ENCODE data around the gene CFAP410.

The CFAP410 gene

DNA sequence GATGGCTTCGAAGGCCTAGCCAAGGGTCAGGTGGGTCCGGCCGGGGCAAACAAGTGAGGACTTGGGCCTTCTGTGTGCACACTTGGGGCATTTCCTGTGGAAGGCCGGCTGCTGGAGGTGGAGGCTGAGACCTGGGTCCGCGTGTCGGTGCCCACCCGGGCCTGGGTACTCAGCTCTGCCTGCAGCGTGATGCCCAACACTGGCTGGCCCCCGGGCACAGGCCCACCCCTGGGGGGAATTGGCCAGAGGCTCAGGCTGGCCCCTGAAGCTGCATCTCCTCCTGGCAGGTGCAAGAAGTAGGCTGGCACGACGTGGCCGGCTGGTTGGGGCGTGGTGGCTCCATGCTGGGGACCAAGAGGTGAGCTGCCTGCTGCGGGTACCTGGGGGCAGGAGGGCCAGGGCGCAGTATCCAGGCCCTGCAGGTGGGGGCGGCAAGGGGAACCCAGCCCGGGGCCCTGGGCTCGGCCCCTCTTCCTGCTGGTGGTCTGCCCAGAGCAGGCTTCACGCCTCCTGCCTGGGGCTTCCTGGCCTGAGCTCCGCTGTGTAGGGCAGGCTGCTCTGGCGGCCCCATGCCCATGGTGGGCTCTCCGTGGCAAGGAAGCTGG is 17.2 kb downstream of the CFAP410 start:
- H3K27ac ChIP-seq = no peak overlapping the region
- DNase-seq (ENCODE audit: low read depth, low spot score) = no peak

DNA sequence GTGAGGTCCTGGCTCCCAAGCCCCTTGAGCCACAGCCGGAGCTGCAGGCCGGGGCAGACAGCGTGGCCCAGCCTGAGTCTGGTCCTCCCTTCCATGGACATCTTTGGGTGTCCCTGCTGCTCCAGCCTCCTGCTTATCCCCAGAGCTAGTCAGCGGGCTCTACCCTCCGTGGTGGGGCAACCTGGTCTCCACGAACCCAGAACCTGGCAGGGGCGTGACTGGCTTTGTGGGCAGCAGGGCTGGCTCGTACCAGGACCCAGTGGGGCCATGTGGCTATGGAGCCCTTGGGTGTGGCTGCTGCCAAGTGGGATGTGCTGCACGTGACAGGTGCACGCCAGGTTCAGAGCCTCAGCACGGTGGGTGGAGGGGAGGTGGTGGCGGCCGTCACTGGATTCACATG is 18.3 kb downstream of the CFAP410 start:
- no peak overlapping the region for H3K27ac ChIP-seq
- DNase-seq (ENCODE audit: low read depth, low spot score) = no peak

DNA sequence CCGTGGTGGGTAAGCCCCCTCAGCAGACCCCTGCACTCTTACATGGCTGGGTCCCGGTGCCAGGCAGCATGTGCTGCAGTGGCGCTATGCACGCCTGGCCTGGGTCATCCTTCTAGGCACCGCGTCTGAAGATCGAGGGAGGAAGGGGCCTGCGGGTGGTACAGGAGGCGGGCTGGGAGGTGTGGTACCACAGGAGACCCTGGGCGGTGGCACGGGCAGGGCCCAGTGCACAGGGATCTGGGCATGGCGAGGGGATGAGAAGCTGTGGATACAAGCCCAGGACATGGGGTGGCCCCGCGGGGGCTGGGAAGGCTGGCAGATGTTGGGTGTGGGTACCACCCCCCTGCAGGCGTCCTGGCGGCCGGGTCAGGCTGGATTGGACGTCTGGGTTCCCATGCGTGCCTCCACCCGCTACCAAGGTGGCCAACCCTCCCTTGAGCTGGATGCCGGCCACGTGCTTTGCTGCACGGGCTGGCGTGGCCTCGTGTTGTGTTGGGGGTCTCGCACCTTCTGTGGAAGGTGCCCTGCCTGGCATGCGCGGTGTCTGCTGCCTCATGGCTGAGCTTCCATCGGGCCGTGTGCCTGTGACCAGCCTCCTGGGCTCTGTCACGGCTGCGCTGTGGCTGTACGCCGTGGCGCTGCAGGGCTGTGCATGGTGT is 19.7 kb downstream of the CFAP410 start:
- no peak overlapping the region for H3K27ac ChIP-seq
- no peak for DNase-seq (ENCODE audit: low read depth, low spot score)

DNA sequence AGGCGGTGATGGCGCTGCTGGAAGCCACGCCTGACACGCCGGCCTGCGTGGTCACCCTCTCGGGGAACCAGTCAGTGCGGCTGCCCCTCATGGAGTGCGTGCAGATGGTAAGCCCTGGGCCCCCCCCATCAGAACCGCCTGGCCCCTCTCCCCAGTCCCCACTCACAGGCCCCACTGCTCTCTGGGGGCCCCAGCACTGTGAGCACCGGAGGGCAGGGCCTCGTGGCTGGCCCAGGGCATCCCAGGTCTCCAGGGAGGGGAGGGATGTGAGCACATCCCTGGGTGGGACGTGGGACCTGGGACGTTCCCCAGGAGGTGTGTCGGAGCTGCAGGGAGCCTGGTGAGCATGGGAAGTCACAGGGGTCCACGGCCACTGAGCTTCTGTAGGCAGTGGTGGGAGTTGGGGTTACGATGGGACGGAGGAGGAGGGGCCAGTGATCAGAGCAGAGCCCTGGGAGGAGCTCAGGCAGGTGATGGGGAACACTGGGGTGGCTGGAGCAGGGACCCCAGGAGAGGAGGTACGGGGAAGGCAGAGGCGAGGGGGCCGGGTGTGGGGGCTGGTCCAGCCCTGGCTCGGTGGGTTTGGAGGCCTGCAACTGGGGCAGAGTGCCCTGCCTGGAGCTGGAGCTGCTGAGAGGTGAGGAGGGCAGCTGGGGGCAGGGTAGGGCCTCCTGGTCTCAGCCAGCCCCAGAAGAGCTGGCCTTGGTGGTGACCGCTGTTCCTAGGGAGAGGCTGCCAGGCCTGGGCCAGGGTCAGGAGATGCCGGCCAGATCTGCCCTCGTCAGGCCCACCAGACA is 20.5 kb downstream of the CFAP410 start:
- no peak overlapping the region for H3K27ac ChIP-seq
- DNase-seq (ENCODE audit: low read depth, low spot score) = no peak

DNA sequence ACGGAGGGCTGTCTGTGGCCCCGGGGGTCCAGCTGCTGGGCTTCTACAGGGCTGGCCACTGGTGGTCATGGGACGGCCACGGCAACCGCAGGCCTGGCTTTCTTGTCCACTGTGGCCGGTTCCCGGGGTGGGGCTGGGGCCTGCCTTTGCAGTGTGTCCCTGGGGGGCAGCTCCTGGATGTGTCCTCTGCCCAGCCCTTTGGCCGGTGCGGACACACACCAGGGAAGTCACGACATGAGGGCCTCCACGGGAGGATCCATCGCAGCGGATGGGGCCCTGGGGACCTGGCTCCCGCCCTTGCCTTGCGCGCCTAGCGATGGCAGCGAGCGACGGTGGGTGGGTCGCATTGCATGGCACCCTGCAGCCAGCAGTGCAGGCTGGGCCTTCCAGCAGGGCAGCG is 21.3 kb downstream of the CFAP410 start:
- no peak for DNase-seq (ENCODE audit: low read depth, low spot score)
- H3K27ac ChIP-seq = no peak overlapping the region

DNA sequence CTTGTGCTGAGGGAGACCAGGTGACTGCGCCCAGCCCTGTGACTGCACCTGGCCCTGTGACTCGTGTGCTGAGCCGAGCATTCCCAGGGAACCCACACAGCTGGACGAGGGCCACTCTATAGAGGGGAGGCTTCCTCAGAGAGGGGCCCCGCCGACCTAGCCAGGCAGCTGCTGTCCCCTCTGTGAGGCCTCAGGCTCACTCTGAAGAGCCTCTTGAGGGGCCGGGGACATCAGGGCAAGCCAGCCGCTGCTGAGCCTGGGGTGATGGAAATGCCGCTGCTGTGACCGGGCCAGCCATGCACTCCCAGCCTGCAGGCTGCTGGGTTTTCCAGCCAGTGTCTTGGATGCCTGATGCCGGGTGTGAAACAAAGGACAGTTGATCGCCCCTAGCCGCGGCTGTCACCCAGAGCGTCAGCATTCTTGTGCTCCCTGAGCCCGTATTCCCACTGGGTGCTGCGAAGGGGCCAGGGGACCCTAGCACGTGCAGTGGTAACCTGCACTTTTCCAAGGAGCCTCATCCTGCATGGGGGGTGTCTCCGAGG is 21.9 kb downstream of the CFAP410 start:
- H3K27ac ChIP-seq = no peak overlapping the region
- DNase-seq (ENCODE audit: low read depth, low spot score) = no peak

DNA sequence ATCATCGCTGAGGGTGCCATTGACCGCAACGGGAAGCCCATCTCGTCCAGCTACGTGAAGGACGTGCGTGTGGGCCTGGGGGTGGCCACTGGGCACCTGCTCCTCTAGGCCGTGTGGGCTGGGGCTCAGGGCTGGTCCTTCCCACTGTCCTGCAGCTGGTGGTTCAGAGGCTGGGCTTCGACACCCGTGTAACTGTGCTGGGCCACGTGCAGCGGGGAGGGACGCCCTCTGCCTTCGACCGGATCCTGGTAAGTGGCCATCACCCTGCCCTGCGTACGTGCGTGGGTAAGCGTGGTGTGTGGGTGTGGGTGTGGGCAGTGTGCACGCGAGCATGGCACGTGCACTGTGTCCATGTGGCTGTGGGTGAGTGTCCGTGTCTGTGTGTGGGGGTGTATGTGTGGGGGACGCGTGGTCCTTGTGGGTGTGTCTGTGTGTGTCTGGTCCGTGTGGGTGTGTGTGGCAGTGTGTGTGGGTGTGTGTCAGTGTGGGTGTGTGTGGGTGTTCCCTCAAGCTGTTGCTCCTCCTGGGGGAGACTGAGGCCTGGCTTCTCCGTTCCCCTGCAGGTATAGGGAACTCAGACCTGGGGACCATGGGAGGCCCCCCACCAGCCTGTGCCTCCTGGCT is 22.8 kb downstream of the CFAP410 start:
- no peak for DNase-seq (ENCODE audit: low read depth, low spot score)
- no peak overlapping the region for H3K27ac ChIP-seq

DNA sequence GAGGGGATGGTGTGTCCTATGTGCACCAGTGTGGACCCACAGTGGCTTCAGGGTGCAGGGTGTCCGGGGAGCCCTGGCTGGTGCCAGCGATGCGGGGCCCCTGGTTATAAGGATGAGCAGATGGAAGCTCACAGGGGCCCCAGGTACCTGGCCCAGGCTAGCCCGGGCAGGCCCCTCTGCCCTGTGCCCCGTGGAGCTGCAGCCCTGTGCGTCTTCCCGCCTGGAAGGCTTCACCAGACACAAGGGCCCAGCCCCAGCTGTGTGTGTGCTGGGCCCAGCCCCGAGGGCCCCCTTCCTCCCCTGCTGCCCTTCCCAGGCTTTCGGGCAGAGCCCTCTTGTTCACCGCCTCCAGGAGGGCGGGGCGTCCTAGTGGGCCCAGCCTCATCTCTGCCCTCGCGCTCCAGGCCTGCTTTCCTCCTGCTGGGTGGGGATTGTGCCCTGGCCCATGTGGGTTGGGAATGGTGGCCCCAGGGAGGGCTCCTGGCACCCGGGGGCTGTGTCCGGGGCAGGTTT is 23.4 kb downstream of the CFAP410 start:
- no peak for DNase-seq (ENCODE audit: low read depth, low spot score)
- H3K27ac ChIP-seq = no peak overlapping the region

DNA sequence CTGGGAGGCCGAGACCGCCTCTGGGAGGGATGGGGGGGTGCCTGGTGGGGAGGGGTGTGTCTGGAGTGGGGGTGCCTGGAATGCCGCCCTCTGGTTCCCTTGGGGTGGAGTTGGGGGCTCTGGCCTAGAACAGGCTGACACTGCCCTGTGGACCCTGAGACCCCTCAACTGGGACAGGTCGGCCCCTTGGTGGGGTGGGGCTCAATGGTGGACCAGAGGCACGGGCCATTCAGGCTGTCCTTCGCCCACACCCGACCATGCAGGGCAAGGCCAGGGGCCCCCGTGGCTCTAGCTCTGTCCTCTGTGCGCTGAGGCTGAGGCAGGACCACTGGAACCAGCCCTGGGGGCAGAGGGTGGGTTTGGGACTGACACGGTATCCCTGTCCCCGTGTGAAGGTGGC is 24.6 kb downstream of the CFAP410 start:
- no peak overlapping the region for H3K27ac ChIP-seq
- no peak for DNase-seq (ENCODE audit: low read depth, low spot score)

DNA sequence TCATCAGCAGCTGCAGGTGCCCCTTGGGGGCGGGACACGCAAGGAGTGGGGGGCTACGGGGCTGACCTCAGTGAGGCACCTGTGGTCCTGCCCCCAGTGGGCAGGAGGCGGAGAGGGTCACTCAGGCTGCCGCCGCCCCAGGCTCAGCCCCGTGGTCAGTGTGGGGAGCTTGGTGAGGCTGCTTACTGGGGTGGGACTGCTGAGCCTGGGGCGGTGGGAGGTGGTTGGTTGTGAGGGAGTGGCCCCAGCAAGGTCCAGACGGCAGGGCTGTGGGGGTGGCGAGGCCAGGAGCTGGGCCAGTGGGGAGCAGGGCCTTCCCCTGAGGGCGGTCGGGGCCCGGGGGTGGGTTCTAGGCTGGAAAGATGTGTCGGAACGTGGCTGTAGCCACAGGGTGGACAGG is 25.1 kb downstream of the CFAP410 start:
- H3K27ac ChIP-seq = no peak overlapping the region
- DNase-seq (ENCODE audit: low read depth, low spot score) = no peak

DNA sequence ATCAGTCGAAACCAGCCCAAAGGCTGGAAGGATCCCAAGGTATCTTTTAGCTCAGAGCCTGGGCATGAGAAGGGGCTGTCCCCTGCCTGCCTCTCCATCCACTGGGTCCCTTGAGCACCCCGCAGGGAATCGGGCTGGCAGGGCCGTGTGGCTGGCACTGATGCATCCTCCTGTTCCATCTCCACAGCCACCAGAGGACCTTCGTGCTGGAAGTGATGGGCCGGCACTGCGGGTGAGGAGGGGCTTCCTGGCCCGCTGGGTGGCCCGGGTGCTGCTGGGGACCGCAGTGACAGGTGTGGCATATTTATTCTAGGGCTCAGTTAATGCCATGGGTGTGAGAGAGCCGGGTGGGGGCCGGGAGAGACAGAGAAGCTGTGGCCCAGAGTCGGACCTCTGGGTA is 25.7 kb downstream of the CFAP410 start:
- no peak for DNase-seq (ENCODE audit: low read depth, low spot score)
- H3K27ac ChIP-seq = no peak overlapping the region

DNA sequence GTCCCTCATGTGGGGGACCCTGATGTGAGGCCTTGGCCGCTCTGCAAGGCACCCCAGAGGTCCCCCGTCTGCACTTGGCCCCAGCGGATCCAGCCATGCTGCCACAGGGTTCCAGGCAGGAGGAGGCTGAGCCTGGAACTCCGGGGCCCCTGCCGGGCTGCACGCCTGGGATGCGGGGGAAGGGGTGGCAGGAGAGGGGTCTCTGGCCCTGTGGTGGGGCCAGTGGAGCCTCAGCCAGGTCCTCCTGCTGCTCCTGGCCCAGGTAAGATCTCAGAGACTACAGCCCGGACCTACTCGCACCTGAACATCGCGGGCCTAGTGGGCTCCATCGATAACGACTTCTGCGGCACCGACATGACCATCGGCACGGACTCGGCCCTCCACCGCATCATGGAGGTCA is 26.5 kb downstream of the CFAP410 start:
- no peak overlapping the region for H3K27ac ChIP-seq
- DNase-seq (ENCODE audit: low read depth, low spot score) = no peak

DNA sequence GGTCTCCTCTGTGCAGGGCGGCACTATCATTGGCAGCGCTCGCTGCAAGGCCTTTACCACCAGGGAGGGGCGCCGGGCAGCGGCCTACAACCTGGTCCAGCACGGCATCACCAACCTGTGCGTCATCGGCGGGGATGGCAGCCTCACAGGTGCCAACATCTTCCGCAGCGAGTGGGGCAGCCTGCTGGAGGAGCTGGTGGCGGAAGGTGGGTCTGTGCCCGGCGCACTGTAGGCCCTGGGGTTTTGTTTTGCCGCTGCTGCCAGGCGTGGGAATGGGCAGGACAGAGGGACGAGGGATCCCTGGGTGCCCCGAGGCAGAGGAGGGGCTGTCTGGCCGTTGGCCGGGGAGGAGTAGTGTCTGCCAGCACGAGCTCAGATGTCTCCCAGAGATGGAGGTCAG is 27.1 kb downstream of the CFAP410 start:
- no peak overlapping the region for H3K27ac ChIP-seq
- no peak for DNase-seq (ENCODE audit: low read depth, low spot score)

DNA sequence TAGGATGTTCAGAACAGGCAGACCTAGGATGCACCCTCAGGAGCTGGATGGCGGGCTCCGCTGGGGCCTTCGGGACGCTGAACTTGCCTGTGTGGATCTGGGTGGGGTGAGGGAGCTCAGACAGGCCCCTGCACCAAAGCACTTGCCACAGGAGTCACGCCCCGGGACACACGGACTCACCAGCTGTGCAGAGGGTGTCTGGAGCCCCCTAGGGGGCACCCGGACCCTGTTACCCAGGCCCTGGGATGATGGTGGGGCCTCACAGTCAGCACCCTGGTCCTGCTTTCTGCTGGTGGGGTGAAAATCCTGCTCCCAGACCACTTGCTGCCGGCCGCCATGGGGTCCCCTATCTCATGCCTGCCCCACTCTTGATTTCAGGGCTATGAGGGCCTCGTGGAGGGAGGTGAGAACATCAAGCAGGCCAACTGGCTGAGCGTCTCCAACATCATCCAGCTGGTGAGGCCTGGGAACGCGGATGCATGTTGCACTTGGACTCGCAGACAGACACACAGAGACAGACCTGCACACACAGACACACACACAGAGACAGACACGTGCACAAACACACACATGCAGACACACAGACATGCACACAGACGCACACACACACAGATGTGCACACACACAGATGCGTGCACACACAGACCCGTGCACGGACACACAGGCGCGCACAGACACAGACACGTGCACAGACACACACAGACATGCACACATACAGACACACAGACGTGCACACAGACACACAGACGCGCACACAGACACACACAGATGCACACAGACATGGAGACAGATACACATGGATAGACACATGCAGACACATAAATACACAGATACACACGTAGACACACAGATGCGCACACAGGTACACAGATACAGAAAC is 28.3 kb downstream of the CFAP410 start:
- no peak overlapping the region for H3K27ac ChIP-seq
- DNase-seq (ENCODE audit: low read depth, low spot score) = no peak

DNA sequence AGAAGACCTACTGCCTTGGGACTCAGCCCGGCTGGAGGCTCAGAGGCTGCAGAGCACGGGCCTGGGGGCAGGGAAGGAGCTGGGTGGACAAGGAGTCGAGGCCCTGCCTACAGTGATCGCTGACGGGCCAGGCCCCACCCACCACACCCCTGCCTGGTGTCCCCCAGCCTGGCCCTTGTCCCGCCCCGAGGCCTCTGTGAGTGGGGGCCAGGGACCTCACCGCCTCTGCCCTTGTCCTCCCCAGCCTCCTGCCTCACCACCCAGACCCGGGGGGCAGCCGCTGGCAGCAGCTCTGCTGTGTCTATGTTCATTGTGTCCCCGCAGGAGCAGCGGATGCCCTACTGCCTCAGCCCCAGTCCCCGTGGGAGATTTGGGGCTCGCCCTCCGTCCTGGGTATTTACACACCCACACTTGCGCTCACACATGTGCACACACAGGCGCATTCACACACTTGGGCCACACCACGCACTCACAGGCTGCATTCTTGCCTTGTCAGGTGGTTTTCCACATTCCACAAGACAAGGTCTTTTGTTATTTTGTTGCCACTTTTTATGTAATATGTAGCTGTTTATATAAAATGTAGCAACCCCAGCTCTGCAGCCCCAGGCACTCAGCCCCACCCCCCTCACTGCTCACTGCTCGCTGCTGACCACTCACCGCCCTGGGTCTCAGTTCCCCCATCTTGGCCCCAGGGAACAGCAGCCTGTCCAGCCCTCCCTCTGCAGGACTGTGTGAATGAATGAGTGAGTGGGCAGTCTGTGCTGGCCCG is 32.1 kb downstream of the CFAP410 start:
- no peak for DNase-seq (ENCODE audit: low read depth, low spot score)
- no peak overlapping the region for H3K27ac ChIP-seq

DNA sequence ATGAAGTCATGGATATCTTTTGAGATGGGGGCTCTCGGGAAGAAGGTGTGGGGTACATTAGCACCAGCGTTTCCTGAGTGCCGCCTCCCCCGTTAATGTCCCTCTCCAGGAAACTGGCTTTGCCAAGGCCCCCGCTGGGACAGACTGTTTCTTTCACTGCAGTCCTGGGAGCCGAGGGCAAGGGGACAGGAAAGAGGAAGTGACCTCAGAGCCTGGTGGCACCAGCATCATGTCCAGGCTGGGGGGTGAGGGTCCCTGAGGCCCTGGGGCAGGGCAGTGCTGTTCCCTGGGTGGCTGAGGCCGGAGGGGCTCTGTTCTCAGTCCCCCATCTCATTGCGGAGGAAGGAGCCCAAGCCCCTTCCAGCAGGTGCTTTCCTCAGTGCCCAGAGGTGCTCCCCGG is 33.5 kb downstream of the CFAP410 start:
- H3K27ac ChIP-seq = no peak overlapping the region
- no peak for DNase-seq (ENCODE audit: low read depth, low spot score)

DNA sequence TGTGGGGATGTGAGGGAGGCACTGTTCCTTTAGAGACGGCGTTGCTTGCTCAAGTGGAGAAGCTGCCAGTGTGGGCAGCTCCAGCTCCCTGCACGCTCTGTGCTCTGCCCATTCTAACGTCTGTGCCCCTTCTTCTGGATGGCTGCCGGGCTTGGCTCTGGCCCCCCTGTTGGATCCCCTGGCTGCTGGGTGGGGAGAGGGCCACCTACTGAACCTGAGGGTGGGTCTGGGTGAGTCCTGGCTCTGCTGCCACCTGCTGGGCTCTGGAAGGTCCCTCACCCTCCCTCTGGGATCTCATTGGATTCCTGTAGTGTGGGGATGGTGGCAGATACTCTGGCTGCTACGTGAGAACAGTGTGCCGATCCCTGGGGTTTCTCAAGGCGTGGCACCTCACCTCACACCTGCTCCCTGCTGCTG is 34.3 kb downstream of the CFAP410 start:
- no peak for DNase-seq (ENCODE audit: low read depth, low spot score)
- H3K27ac ChIP-seq = no peak overlapping the region

DNA sequence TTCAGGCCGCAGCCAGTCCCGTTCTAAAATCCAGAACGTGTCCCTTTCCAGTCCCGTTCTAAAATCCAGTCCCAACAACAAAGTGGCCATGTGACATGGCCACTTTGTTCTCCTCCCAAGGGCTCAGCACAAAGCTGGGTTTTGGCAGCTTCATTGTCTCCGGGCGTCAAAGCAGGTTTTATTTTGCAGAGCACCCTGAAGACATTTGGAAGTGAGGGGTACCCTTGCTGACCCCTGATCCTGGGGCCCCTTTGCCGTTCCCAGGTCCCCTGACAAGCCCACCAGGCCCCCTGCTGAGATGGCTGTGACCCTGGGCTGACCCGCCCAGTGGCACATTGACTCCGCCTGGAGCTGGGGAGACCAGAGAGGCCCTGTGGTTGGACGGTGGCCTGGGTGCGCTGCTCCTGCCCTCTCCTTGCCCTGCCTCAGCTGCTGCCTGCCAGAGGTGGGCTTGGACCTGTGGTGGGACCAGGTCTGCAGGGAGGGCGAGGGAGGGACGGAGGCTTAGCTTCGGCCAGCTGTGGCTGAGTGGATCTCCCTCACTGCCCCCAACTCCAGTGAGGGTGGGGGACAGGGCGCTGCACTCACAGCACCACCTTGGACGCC is 35.1 kb downstream of the CFAP410 start:
- no peak overlapping the region for H3K27ac ChIP-seq
- DNase-seq (ENCODE audit: low read depth, low spot score) = no peak
